OCI-LY1 (cell line): Measurements from ENCODE around the gene RGS11.

Experiments used
- H2AFZ ChIP-seq: fragments of 200-600 bp; sonication (generic), shearing (Covaris generic); 2 replicates; pipeline ENCODE4 v1.6.0; 2014; ENCODE audit warnings: antibody characterized with exemption, mild to moderate bottlenecking, low read length
- H3F3A ChIP-seq: fragments of 200-600 bp; sonication (generic), shearing (Covaris generic); 2 replicates; pipeline ENCODE4 v1.6.0; 2014; ENCODE audit warnings: mild to moderate bottlenecking, antibody characterized with exemption, low read length, moderate library complexity; ENCODE audit not compliant: insufficient read depth
- H3K27ac ChIP-seq: fragments of 200-600 bp; sonication (generic); 2 replicates; pipeline ENCODE4 v1.5.1; 2014; ENCODE audit warnings: low read length, mixed run types, mild to moderate bottlenecking, low read depth; ENCODE audit not compliant: poor library complexity, severe bottlenecking
- H3K27me3 ChIP-seq: fragments of 200-600 bp; sonication (generic); 2 replicates; pipeline ENCODE4 v1.6.0; 2014; ENCODE audit warnings: antibody characterized with exemption, mild to moderate bottlenecking, low read length, moderate library complexity; ENCODE audit not compliant: insufficient read depth
- H3K36me3 ChIP-seq: fragments of 200-600 bp; sonication (generic); 2 replicates; pipeline ENCODE4 v1.6.1; 2014; ENCODE audit warnings: mild to moderate bottlenecking, antibody characterized with exemption, low read length, moderate library complexity, mixed read lengths; ENCODE audit not compliant: insufficient read depth
- H3K4me1 ChIP-seq: fragments of 200-600 bp; sonication (generic); 2 replicates; pipeline ENCODE4 v1.5.1; 2014; ENCODE audit warnings: mild to moderate bottlenecking, low read length, moderate library complexity; ENCODE audit not compliant: insufficient read depth, severe bottlenecking
- H3K4me2 ChIP-seq: fragments of 200-600 bp; sonication (generic), shearing (Covaris generic); 2 replicates; pipeline ENCODE4 v1.6.1; 2014; ENCODE audit warnings: low read length
- H3K4me3 ChIP-seq: fragments of 200-600 bp; sonication (generic); 2 replicates; pipeline ENCODE4 v1.5.1; 2014; ENCODE audit warnings: low read length, low read depth, mild to moderate bottlenecking, mixed read lengths; ENCODE audit not compliant: poor library complexity, severe bottlenecking
- H3K79me2 ChIP-seq: fragments of 200-600 bp; shearing (Covaris generic); 2 replicates; pipeline ENCODE4 v1.6.1; 2016; ENCODE audit warnings: mixed run types, low read length, mixed read lengths; ENCODE audit not compliant: insufficient read depth
- H3K9ac ChIP-seq: fragments of 200-600 bp; sonication (generic), shearing (Covaris generic); 2 replicates; pipeline ENCODE4 v1.6.1; 2014; ENCODE audit warnings: mild to moderate bottlenecking, low read length, mixed read lengths
- H3K9me2 ChIP-seq: fragments of 200-600 bp; sonication (generic), shearing (Covaris generic); 2 replicates; pipeline ENCODE4 v1.6.1; 2014; ENCODE audit warnings: low read depth, mild to moderate bottlenecking, low read length, mixed read lengths
- H3K9me3 ChIP-seq: fragments of 200-600 bp; shearing (Covaris generic); 2 replicates; pipeline ENCODE4 v1.6.1; 2014; ENCODE audit warnings: low read length, mixed read lengths
- H4K20me1 ChIP-seq: fragments of 200-600 bp; sonication (generic), shearing (Covaris generic); 2 replicates; pipeline ENCODE4 v1.6.0; 2016; ENCODE audit warnings: mild to moderate bottlenecking, low read length; ENCODE audit not compliant: insufficient read depth
- CTCF ChIP-seq: fragments of 200-600 bp; sonication (generic), shearing (Covaris generic); IDR thresholded peaks from 2 replicates; pipeline ENCODE4 v1.5.1; 2017; ENCODE audit warnings: mild to moderate bottlenecking, antibody characterized with exemption, low read length, moderate library complexity, mixed read lengths
- EZH2 ChIP-seq: fragments of 200-600 bp; sonication (generic), shearing (Covaris generic); IDR thresholded peaks from 2 replicates; pipeline ENCODE4 v1.8.0; 2017; ENCODE audit warnings: borderline replicate concordance, mixed run types, mild to moderate bottlenecking, antibody characterized with exemption, low read length, moderate library complexity, mixed read lengths

The RGS11 gene

GRCh38 chr16:309476-309875 lies 33.7 kb upstream of the RGS11 start:
- Histone ChIP-seq H3K79me2 (no peaks in the 10 kb centered on the region), H3K9me3 (no peaks in the 10 kb centered on the region), H3K9ac (no peak overlapping the region), H3K27me3 (no peaks in the 10 kb centered on the region), H3K4me2 (no peak overlapping the region; the same call in 1 of the 2 replicates), H4K20me1 (no peaks in the 10 kb centered on the region), H2AFZ (no peak overlapping the region), H3F3A (no peaks in the 10 kb centered on the region), H3K4me1 (peaks cover 21% of the 10 kb centered on the region), H3K36me3 (peaks cover 38% of the 10 kb centered on the region; the same call in 1 of the 2 replicates), H3K27ac (peak overlapping the region; percentile 73), H3K4me3 (no peak overlapping the region), H3K9me2 (no peaks in the 10 kb centered on the region)
- TF ChIP-seq EZH2: no peak
- peak; percentile 29; the same call in 1 of the 2 replicates for TF ChIP-seq CTCF

- H3K27ac ChIP-seq: peak overlapping the region; percentile 73
- H3F3A ChIP-seq: no peaks in the 10 kb centered on the region
- no peaks in the 10 kb centered on the region for H3K27me3 ChIP-seq
- peaks cover 22% of the 10 kb centered on the region; the same call in 1 of the 2 replicates for H3K36me3 ChIP-seq
- no peaks in the 10 kb centered on the region for H4K20me1 ChIP-seq
- no peak overlapping the region for H3K4me2 ChIP-seq
- no peak overlapping the region for H2AFZ ChIP-seq
- TF ChIP-seq EZH2: no peak
- no peak for TF ChIP-seq CTCF
- H3K9me3 ChIP-seq: no peaks in the 10 kb centered on the region
- H3K9me2 ChIP-seq: no peaks in the 10 kb centered on the region
- H3K4me1 ChIP-seq: peaks cover 21% of the 10 kb centered on the region
- no peak overlapping the region for H3K4me3 ChIP-seq
- no peaks in the 10 kb centered on the region for H3K79me2 ChIP-seq
- H3K9ac ChIP-seq: no peak overlapping the region
These were observed 32.1 kb upstream of the RGS11 start for GRCh38 chr16:307691-308312.

DNA sequence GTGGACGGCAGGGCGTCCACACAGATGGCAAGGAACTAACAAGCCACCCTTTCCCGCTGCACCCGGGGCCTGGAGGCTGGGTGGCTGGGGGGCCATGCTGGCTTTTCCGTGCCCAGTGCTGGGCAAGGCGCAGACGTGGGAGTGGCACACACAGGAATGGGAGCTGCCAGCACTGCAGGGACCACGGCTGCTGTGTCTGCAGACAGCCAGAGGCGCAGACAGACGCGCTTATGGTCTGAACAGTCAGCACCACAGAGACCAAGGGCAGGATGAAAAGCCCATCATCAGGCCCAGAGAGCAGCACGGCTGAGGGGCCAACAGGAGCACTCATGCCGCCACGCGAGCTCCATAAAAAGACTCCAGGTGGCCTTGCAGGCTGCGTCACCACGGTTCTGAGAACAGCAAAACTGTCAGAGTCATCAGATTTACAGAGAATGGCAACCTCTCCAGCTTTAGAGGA lies 31.2 kb upstream of the RGS11 start:
- Histone ChIP-seq H3K9me3 (no peaks in the 10 kb centered on the region), H3K9ac (no peak overlapping the region), H3K27me3 (no peaks in the 10 kb centered on the region), H3K4me2 (no peak overlapping the region), H3K79me2 (no peaks in the 10 kb centered on the region), H3F3A (no peaks in the 10 kb centered on the region), H3K4me3 (no peak overlapping the region), H2AFZ (no peak overlapping the region), H3K27ac (no peak overlapping the region), H3K36me3 (peaks cover 20% of the 10 kb centered on the region; the same call in 1 of the 2 replicates), H3K9me2 (no peaks in the 10 kb centered on the region), H4K20me1 (no peaks in the 10 kb centered on the region), H3K4me1 (peaks cover 21% of the 10 kb centered on the region)
- TF ChIP-seq EZH2: no peak
